ENCODE measurements around the gene ETS2. TPM values are rescaled to one million over a fixed set of nuclear protein-coding genes. Genes with fewer than 3 reads are reported as not detected.

The ETS2 gene
- total and polyA plus RNA-seq, 2 experiments from 2014 or later, result 19.5 to 36.8 TPM

DNA sequence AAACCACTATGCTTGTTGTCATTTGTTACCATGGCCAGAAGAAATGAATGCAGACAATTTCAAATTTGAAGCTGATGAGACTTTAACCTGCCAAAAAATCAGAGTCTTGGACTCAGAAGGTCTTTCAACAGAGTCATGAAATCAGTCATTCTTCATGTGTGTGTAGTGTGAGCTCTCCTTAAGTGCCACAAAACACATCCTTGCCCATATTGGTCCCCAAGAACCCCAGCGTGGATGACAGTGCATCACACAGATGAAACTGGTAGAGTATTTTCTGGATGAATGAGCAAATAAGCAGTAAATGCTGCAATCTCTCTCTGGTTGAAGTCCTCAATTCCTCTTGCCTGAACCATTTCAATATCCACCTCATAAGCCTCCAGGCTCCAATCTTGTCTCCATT, 28.7 kb upstream of the ETS2 start:
- H4K20me1 ChIP-seq (replicated peaks; ENCODE audit: insufficient read depth), result no peaks in the 10 kb centered on the region
- H3F3A ChIP-seq (replicated peaks; ENCODE audit: low read depth), result no peaks in the 10 kb centered on the region
- H3K4me1 Mint-ChIP-seq, result no peaks in the 10 kb centered on the region
- H3K79me2 ChIP-seq (replicated peaks; ENCODE audit: insufficient read depth), result no peaks in the 10 kb centered on the region
- H3K4me3 ChIP-seq, result no peak overlapping the region
- ATAC-seq, result no peak
- no peak overlapping the region for H3K27ac Mint-ChIP-seq
- H3K27ac ChIP-seq (ENCODE audit: low read depth), result no peak overlapping the region
- H3K4me3 Mint-ChIP-seq, result no peak overlapping the region
- no peak overlapping the region for H2AFZ ChIP-seq
- H3K9me2 ChIP-seq (ENCODE audit: insufficient read depth), result peaks cover 11% of the 10 kb centered on the region; the same call in 1 of the 2 replicates
- DNase-seq (ENCODE audit: low spot score), result no peak
- TF ChIP-seq POLR2AphosphoS5 (IDR thresholded peaks at IDR 0.05; ENCODE audit: low read depth) (no peak), ZNF114 (CRISPR knock-in tag; IDR thresholded peaks at IDR 0.05) (no peak), STAT1 (IDR thresholded peaks at IDR 0.05; ENCODE audit: unreplicated experiment) (no peak)
- peaks cover 1% of the 10 kb centered on the region for H3K27me3 Mint-ChIP-seq (ENCODE audit: insufficient read depth, low read depth, poor library complexity)
- no peaks in the 10 kb centered on the region for H3K27me3 ChIP-seq (ENCODE audit: insufficient read depth)
- H3K36me3 ChIP-seq (ENCODE audit: insufficient read depth), result no peaks in the 10 kb centered on the region; the same call in 1 of the 2 replicates
- no peaks in the 10 kb centered on the region for H3K4me1 ChIP-seq (ENCODE audit: insufficient read depth)
- no peak overlapping the region for H3K4me2 ChIP-seq
- peaks cover 15% of the 10 kb centered on the region for H3K36me3 Mint-ChIP-seq (ENCODE audit: low read depth)
- H3K9me3 Mint-ChIP-seq, result peaks cover 16% of the 10 kb centered on the region

GRCh38 chr21:38777531-38777930, 28.2 kb upstream of the ETS2 start:
- no peak overlapping the region for H3K27ac ChIP-seq (ENCODE audit: low read depth)
- Mint-ChIP-seq H3K4me3 (no peak overlapping the region), H3K27ac (no peak overlapping the region), H3K9me3 (peaks cover 21% of the 10 kb centered on the region), H3K27me3 (ENCODE audit: insufficient read depth, low read depth, poor library complexity) (peaks cover 1% of the 10 kb centered on the region), H3K36me3 (ENCODE audit: low read depth) (peaks cover 19% of the 10 kb centered on the region), H3K4me1 (no peaks in the 10 kb centered on the region)
- H4K20me1 ChIP-seq (replicated peaks; ENCODE audit: insufficient read depth), result no peaks in the 10 kb centered on the region
- no peak for ATAC-seq
- H3K4me2 ChIP-seq, result no peak overlapping the region
- TF ChIP-seq ZNF462 (CRISPR knock-in tag; IDR thresholded peaks at IDR 0.05) (no peak), JUNB (IDR thresholded peaks at IDR 0.05; ENCODE audit: unreplicated experiment) (no peak), POLR2AphosphoS5 (IDR thresholded peaks at IDR 0.05; ENCODE audit: low read depth) (no peak), ETS1 (IDR thresholded peaks at IDR 0.05) (no peak), EZH2phosphoT487 (IDR thresholded peaks at IDR 0.05; ENCODE audit: unreplicated experiment) (no peak), NANOG (IDR thresholded peaks at IDR 0.05; ENCODE audit: borderline replicate concordance) (no peak)
- H3F3A ChIP-seq (replicated peaks; ENCODE audit: low read depth), result no peaks in the 10 kb centered on the region
- H2AFZ ChIP-seq, result no peak overlapping the region
- peaks cover 2% of the 10 kb centered on the region; the same call in 1 of the 2 replicates for H3K36me3 ChIP-seq (ENCODE audit: insufficient read depth)
- H3K9me2 ChIP-seq (ENCODE audit: insufficient read depth), result peaks cover 11% of the 10 kb centered on the region; the same call in 1 of the 2 replicates
- H3K4me3 ChIP-seq, result no peak overlapping the region
- H3K27me3 ChIP-seq (ENCODE audit: insufficient read depth), result no peaks in the 10 kb centered on the region
- no peaks in the 10 kb centered on the region for H3K4me1 ChIP-seq (ENCODE audit: insufficient read depth)
- H3K79me2 ChIP-seq (replicated peaks; ENCODE audit: insufficient read depth), result no peaks in the 10 kb centered on the region
- DNase-seq (ENCODE audit: low spot score), result no peak

Measured in GM23338 (cell line).